ENCODE results near the gene LRRC61.
"Not testable (repeated sequence)": the region's sequence is repeated elsewhere in the genome, so short reads cannot be mapped to it uniquely, and the experiment has no call there.

The LRRC61 gene

GRCh38 chr7:150313367-150313809, 9.8 kb upstream of the LRRC61 start:
- H3K79me2 ChIP-seq (ENCODE audit: insufficient read depth, low read length), result no peaks in the 10 kb centered on the region
- H3K4me3 ChIP-seq (ENCODE audit: insufficient read depth, low read length, poor library complexity, severe bottlenecking), result no peak overlapping the region
- no peaks in the 10 kb centered on the region for H3K27me3 ChIP-seq (ENCODE audit: low read length)
- no peaks in the 10 kb centered on the region for H3K36me3 ChIP-seq (ENCODE audit: low read length)
- no peak overlapping the region for H3K4me2 ChIP-seq (ENCODE audit: low read depth, low read length, poor library complexity, severe bottlenecking)
- no peak overlapping the region for H3K27ac ChIP-seq (ENCODE audit: low read depth, low read length)
- TF ChIP-seq EZH2phosphoT487 (conservative IDR thresholded peaks at IDR 0.05; ENCODE audit: low read length) (no peak), CTCF (IDR thresholded peaks at IDR 0.05; ENCODE audit: insufficient read depth, low read length, poor library complexity, severe bottlenecking) (no peak)
- H3K9me2 ChIP-seq (replicated peaks; ENCODE audit: insufficient read depth, low read length), result no peaks in the 10 kb centered on the region
- no peaks in the 10 kb centered on the region for H3F3A ChIP-seq (ENCODE audit: insufficient read depth)
- no peaks in the 10 kb centered on the region for H3K9me3 ChIP-seq (ENCODE audit: insufficient read depth, low read length)
- H4K20me1 ChIP-seq (ENCODE audit: low read depth, low read length), result no peaks in the 10 kb centered on the region
- no peak overlapping the region for H3K9ac ChIP-seq (ENCODE audit: low read length)
- H2AFZ ChIP-seq (ENCODE audit: low read depth, low read length, severe bottlenecking), result no peak overlapping the region

DNA sequence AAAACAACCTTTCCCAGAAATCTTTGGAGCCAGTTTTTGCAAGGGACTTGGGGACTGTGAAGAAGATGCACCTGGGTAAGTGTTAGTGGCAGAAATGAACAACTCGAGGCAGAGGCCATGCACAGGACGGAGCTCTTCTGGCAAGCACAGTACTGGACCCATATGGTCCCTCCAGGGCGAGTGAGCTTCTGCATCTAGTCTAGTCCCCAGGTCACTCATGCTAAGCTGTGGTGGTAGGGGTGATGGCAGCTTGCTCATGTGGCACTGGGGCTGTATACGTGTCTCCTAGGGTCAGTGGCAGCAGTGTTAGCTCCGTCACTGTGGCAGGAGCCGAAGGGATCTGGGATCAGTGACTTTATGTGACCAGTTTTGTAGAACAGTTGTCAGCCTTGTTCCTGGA, 9.3 kb upstream of the LRRC61 start:
- H3K79me2 ChIP-seq (ENCODE audit: insufficient read depth, low read length), result no peaks in the 10 kb centered on the region
- no peaks in the 10 kb centered on the region for H3K36me3 ChIP-seq (ENCODE audit: low read length)
- H3K4me2 ChIP-seq (ENCODE audit: low read depth, low read length, poor library complexity, severe bottlenecking), result no peak overlapping the region
- H3F3A ChIP-seq (ENCODE audit: insufficient read depth), result no peaks in the 10 kb centered on the region
- H4K20me1 ChIP-seq (ENCODE audit: low read depth, low read length), result no peaks in the 10 kb centered on the region
- H2AFZ ChIP-seq (ENCODE audit: low read depth, low read length, severe bottlenecking), result no peak overlapping the region
- H3K4me3 ChIP-seq (ENCODE audit: insufficient read depth, low read length, poor library complexity, severe bottlenecking), result no peak overlapping the region
- H3K27me3 ChIP-seq (ENCODE audit: low read length), result no peaks in the 10 kb centered on the region
- H3K9ac ChIP-seq (ENCODE audit: low read length), result no peak overlapping the region
- H3K9me2 ChIP-seq (replicated peaks; ENCODE audit: insufficient read depth, low read length), result no peaks in the 10 kb centered on the region
- no peak overlapping the region for H3K27ac ChIP-seq (ENCODE audit: low read depth, low read length)
- TF ChIP-seq EZH2phosphoT487 (conservative IDR thresholded peaks at IDR 0.05; ENCODE audit: low read length) (no peak), CTCF (IDR thresholded peaks at IDR 0.05; ENCODE audit: insufficient read depth, low read length, poor library complexity, severe bottlenecking) (no peak)
- no peaks in the 10 kb centered on the region for H3K9me3 ChIP-seq (ENCODE audit: insufficient read depth, low read length)

GRCh38 chr7:150314639-150315239, 8.4 kb upstream of the LRRC61 start:
- H3K4me3 ChIP-seq (ENCODE audit: insufficient read depth, low read length, poor library complexity, severe bottlenecking), result no peak overlapping the region
- H3K36me3 ChIP-seq (ENCODE audit: low read length), result no peaks in the 10 kb centered on the region
- H3K27me3 ChIP-seq (ENCODE audit: low read length), result no peaks in the 10 kb centered on the region
- H4K20me1 ChIP-seq (ENCODE audit: low read depth, low read length), result no peaks in the 10 kb centered on the region
- no peak overlapping the region for H3K27ac ChIP-seq (ENCODE audit: low read depth, low read length)
- no peaks in the 10 kb centered on the region for H3F3A ChIP-seq (ENCODE audit: insufficient read depth)
- TF ChIP-seq CTCF (IDR thresholded peaks at IDR 0.05; ENCODE audit: insufficient read depth, low read length, poor library complexity, severe bottlenecking) (no peak), EZH2phosphoT487 (conservative IDR thresholded peaks at IDR 0.05; ENCODE audit: low read length) (no peak)
- no peaks in the 10 kb centered on the region for H3K79me2 ChIP-seq (ENCODE audit: insufficient read depth, low read length)
- no peak overlapping the region for H3K9ac ChIP-seq (ENCODE audit: low read length)
- H3K9me3 ChIP-seq (ENCODE audit: insufficient read depth, low read length), result no peaks in the 10 kb centered on the region
- H3K9me2 ChIP-seq (replicated peaks; ENCODE audit: insufficient read depth, low read length), result no peaks in the 10 kb centered on the region
- H2AFZ ChIP-seq (ENCODE audit: low read depth, low read length, severe bottlenecking), result no peak overlapping the region
- H3K4me2 ChIP-seq (ENCODE audit: low read depth, low read length, poor library complexity, severe bottlenecking), result no peak overlapping the region

GRCh38 chr7:150316987-150317386, 6.2 kb upstream of the LRRC61 start:
- not testable (repeated sequence) for H3K4me3 ChIP-seq (ENCODE audit: insufficient read depth, low read length, poor library complexity, severe bottlenecking); H3K36me3 ChIP-seq (ENCODE audit: low read length); H3K9me2 ChIP-seq (replicated peaks; ENCODE audit: insufficient read depth, low read length); H3K27ac ChIP-seq (ENCODE audit: low read depth, low read length); H3F3A ChIP-seq (ENCODE audit: insufficient read depth); H3K4me2 ChIP-seq (ENCODE audit: low read depth, low read length, poor library complexity, severe bottlenecking); H2AFZ ChIP-seq (ENCODE audit: low read depth, low read length, severe bottlenecking); H3K27me3 ChIP-seq (ENCODE audit: low read length); H4K20me1 ChIP-seq (ENCODE audit: low read depth, low read length); H3K9me3 ChIP-seq (ENCODE audit: insufficient read depth, low read length); H3K79me2 ChIP-seq (ENCODE audit: insufficient read depth, low read length); H3K9ac ChIP-seq (ENCODE audit: low read length)

Measured in SU-DHL-6 (cell line).